ENCODE results near the gene PSMC4. TPM values are rescaled to one million over a fixed set of nuclear protein-coding genes. Genes with fewer than 3 reads are reported as not detected.
"Not testable (repeated sequence)": the region's sequence is repeated elsewhere in the genome, so short reads cannot be mapped to it uniquely, and the experiment has no call there.

PSMC4 gene
- polyA plus RNA-seq, 3 donors: 97.1 to 108 (median 103) TPM

DNA sequence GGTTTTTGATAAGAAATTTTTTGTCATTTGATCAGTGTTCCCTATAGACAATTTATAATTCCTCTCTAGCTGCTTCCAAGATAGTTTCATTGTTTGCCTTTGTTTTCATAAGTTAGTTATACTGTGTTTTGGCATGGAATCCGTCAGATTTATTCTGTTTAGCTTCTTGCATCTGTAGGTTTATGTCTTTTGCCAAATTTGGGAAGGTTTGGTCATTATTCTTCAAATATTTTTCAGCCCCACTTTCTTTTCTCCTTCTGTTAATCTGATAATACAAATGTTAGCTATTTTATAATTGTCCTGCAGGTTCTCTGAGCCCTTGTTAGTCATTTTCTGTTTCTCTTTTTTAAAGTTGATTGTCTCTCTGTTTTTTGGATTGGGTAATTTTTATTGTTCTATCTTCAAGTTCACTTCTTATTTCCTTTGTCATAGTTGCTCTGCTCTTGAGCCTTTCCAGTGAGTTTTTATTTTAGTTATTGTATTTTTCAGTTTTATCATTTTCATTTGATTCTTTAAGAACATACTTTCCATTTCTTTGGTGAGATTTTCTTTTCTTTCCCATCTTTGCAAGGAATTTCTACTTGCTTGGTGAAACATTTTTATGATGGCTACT is 30.6 kb upstream of the PSMC4 start:
- no peak for DNase-seq

DNA sequence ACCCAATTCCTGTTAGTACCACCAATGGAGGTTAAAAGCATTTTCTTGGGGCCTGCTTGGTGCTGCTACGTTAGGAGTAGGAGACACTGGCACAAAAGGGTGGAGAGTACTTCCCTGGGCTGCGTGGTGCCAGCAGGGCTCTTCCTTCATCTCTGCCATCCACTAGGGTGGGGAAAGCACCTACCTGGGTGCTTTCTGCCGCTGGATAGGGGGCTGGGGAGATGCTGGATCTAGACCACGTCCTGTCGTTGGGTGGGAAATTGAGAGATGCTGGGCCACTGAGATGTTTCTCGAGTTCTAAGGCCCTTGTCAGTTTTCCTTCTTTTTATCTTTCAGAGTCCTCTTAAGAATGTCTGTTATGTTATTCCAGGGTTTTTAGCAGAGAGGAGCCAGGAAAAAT is 29.8 kb upstream of the PSMC4 start:
- DNase-seq: no peak

DNA sequence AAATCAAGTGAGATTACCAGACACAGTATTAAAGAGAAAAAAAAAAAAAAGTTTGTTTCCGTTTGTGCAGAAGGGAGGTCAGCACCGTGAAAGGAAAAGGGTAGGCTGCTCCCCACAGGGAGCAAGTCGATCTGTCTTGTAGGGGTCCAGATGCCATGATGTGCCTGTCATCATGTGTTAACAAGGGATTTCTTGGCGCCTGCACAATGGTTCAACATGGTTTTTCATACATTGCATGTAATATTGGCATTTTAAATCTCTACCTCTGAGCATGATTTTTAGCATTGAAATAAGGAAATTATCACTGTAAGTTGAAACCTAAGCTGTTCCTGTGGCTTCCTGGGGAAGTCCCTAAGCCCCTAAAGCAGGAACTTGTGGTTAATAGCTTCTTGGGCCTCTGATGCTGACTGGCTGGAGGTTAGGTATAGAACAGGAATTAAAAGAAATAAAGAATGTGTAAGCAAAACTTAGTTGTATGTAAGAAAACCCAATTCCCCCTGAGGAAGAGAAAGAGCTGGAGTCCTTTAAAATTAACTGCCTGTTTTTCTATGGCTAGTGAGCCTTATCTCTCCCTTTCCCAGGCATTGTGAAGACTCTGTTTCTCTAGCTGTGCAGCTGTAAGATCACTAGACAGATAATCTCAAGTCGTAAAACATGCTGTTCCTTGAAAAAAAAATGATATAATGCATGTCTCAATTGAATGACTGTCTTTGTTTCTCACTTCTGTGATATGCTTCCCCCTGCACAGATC is 29.2 kb upstream of the PSMC4 start:
- no peak for DNase-seq

DNA sequence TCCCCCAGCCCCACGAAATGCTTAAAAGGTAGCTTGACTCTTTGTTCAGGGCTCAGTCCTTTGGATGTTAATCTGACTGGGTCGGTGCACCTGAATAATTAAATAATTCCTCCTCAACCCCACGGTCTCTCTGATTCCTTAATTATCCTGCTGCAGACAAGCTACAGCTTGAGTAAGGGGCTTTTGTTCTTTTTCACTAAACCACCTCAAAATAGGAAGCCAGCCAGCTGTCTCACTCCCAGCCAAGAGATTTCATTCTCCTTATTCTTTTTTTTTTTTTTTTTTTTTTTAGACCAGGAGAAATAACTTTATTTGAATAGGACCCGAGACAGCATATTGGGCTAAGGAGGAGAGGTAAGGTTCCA is 28.6 kb upstream of the PSMC4 start:
- no peak for DNase-seq

DNA sequence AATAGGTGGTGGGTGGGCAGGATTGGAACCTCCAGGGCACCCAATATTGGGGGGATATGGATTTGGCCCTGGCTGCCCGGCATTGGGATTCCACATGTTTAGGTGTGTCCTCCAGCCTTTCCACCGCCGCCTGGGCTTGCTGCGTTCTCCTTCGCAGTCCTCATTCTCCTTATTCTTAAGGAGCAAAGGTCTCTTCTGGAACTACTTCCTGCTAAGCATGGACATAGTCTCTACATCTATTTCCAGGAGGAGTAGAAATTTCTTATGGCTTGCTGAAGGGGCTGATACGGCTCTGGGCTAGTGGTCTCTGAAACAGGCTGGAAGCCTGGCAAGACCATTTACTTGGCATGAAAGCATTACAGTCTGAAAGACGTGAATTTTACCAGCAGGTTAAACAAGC is 27.4 kb upstream of the PSMC4 start:
- DNase-seq: no peak

DNA sequence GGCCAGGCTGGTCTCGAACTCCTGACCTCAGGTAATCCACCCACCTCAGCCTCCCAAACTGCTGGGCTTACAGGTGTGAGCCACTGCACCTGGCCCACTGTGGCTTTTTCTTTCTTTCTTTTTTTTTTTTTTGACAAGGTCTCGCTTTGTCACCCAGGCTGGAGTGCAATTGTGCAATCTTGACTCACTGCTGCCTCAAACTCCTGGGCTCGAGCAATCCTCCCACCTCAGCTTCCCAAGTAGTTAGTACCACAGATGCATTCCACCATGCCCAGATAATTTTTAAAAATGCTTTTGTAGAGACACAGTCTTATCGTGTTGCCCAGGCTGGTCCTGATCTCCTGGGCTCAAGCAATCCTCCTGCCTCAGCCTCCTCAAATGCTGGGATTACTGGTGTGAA is 24.4 kb upstream of the PSMC4 start:
- DNase-seq: no peak

DNA sequence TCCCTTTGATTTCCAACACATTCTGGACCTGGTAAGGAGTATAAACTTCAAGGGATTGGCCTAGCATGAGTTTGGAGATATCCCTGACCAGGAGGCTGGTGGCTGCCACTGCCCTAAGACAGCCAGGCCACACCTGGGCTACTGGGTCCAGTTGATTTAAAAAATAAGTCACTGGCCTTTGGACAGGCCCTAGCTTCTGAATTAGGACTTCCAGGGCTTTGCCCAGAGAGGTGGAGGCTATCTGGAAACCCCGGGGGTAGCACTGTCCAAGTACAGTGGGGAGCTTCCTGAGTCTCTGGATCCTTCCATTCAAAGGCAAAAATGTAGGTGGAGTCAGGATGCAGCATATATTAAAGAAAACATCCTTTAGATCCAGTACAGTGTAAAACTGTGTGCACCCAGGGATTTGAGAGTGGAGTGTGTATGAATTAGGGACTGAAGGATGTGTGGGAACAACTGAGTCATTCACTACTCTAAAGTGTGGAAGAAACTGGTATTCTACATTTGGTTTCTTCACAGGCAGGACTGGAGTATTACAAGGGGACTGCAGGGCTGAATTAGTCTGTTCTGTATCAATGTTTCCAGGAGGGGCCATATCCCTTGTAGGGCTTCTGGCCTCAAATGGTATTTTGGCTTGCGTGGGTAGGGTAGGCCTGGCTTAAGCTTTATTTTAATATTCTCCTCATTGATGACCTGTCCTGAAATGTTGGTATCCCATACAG is 21.8 kb upstream of the PSMC4 start:
- no peak for DNase-seq

DNA sequence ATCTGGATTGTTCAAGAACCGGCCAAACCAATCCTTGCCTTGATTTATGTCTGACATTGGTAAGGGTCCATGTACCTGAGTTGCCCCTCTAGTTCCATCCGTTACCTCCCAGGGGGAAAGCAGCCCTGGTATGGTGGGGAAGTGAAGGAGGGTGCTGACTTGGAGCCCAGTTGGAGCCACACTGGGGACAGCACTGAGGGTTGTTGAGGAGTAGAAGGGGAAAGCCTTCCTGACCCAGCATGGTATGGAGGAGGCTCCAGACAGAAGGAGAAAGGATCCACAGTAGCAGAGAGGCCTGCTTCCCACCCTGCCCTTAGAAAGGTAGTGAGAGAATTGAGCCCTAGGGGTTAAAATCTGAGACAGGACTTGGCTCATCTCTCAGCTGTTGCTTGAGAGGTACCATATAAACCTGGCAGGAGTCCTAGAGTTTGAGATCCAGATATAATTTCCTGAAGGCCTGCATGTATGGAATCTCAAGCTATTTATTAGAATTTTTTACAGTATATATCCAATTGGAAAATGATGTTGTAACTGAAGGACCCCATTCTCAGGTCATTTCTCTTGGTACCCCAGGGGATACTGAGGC is 19.8 kb upstream of the PSMC4 start:
- DNase-seq: no peak

DNA sequence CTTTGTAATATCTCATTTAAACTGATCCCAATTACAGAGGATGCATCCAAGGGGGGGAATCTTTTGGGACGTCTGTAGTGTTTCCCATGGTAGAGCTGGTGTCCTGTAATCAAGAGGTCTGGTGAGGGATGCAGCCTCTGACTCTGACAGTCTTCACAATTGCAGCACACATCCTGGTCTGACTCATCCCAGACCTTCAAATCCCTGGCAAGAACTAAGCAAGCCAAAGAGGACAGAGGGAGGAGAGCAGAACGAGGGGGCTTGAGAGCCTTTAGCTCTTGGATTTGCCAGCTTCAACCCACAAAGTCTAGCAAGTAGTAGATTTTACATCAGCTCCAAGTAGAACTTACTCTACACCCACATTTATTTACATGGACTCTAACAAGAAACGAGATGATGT is 19.3 kb upstream of the PSMC4 start:
- DNase-seq: no peak

DNA sequence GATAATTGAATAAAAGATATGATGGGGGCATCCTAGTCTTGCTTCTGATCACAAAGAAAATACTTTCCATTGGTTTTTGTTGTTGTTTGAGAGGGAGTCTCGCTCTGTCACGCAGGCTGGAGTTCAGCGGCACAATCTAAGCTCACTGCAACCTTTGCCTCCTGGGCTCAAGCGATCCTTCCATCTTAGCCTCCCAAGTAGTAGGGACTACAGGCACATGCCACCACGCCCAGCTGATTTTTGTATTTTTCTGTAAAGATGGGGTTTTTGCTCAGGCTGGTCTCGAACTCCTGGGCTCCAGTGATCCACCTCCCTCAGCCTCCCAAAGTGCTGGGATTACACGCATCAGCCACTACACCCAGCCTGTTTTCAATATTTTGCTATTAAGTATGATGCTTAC is 17.1 kb upstream of the PSMC4 start:
- no peak for DNase-seq

DNA sequence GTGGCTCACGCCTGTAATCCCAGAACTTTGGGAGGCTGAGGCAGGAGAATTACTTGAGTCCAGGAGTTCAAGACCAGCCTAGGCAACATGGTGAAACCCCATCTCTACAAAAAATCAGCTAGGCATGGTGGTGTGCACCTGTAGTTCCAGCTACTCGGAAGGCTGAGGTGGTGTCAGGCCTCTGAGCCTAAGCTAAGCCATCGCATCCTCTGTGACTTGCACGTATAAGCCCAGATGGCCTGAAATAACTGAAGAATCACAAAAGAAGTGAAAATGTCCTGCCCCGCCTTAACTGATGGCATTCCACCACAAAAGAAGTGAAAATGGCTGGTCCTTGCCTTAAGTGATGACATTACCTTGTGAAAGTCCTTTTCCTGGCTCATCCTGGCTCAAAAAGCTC is 13.1 kb upstream of the PSMC4 start:
- DNase-seq: not testable (repeated sequence)

DNA sequence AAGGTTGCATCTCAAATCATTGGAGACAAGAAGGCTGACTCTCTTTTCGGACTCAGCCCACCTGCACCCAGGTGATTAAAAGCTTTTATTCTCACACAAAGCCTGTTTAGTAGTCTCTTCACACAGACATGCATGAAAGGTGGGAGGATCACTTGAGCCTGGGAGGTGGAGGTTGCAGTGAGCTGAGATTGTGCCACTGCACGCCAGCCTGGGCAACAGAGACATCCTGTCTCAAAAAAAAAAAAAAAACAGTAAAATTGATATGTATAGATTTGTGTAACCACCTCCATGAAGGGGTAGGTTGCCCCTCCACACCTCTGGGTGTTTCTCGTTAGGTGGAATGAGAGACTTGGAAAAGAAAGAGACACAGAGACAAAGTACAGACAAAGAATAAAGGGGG is 12.0 kb upstream of the PSMC4 start:
- not testable (repeated sequence) for DNase-seq

DNA sequence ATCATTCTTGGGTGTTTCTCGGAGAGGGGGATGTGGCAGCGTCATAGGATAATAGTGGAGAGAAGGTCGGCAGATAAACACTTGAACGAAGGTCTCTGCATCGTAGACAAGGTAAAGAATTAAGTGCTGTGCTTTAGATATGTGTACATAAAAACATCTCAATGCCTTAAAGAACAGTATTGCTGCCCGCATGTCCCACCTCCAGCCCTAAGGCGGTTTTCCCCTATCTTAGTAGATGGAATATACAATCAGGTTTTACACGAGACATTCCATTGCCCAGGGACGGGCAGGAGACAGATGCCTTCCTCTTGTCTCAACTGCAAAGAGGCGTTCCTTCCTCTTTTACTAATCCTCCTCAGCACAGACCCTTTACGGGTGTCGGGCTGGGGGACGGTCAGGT is 11.6 kb upstream of the PSMC4 start:
- not testable (repeated sequence) for DNase-seq

DNA sequence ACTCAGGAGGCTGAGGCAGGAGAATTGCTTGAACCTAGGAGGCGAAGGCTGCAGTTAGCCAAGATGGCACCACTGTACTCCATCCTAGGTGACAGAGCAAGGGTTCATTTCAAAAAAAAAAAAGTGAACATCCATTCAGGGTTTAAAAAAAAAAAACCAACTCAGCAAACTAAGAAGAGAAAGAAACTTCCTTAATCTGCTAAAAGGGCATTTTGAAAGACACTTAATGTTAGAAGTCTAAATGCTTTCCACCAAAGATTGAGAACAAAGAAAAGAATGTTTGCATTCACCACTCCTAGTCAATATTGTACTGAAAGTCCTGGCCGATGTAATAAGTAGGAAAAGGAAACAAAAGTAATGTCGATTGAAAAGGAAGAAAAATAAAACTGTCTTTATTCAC is 7.1 kb upstream of the PSMC4 start:
- no peak for DNase-seq

DNA sequence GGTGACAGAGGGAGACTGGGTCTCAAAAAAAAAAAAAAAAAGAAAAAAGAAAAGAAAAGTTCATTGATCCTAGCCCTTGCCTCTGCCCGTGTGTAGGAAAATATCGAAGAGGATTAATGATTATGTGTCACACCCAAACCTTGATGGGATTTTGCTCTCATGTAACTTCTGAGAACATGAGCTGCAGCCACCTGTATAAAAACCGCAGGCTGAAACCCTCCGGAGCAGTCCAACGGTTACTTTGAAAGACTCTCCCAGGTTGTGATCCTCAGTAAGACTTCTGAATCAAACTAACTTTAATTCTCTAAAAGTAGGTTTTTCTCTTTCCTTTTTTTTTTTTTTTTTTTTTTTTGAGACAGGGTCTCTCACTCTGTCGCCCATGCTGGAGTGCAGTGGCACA is 4.3 kb upstream of the PSMC4 start:
- no peak for DNase-seq

DNA sequence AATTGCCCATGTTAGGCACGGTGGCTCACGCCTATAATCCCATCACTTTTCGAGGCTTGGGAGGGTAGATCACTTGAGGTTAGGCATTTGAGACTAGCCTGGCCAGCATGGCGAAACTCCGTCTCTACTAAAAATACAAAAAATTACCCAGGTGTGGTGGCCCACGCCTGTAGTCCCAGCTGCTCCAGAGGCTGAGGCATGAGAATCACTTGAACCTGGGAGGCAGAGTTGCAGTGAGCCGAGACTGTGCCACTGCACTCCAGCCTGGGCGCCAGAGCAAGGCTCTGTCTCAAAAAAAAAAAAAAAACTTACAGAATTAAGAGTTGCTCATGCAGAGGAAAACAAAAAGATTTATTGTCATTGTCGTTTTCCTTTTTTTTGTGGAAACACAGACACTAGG is 3.4 kb upstream of the PSMC4 start:
- no peak for DNase-seq

DNA sequence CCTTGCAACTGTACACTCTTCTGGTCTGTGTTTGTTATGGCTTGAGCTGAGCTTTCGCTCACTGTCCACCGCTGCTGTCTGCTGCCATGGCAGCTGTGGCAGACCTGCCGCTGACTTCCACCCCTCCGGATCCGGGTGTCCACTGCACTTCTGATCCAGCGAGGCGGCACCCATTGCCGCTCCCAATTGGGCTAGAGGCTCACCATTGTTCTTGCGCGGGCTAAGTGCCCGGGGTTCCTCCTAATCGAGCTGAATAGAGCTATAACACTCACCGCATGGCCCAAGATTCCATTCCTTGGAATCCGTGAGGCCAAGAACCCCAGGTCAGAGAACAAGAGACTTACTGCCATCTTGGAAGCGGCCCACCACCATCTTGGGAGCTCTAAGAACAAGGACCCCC is 2.2 kb upstream of the PSMC4 start:
- DNase-seq: no peak

DNA sequence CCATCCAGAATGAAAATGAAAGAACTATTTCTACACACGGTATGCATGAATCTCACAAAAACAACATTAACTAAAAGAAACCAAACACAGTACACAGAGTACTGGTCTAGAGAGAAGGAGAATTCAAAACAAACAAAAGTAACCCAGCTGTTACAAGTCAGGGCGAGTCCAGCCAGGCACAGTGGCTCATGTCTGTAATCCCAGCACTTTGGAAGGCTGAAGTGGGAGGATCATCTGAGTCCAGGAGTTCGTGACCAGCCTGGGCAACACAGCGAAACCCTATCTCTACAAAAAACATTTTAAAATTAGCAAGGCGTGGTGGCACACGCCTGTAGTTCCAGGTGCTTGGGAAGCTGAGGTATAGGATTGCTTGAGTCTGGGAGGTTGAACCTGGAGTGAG is 1.7 kb upstream of the PSMC4 start:
- no peak for DNase-seq

DNA sequence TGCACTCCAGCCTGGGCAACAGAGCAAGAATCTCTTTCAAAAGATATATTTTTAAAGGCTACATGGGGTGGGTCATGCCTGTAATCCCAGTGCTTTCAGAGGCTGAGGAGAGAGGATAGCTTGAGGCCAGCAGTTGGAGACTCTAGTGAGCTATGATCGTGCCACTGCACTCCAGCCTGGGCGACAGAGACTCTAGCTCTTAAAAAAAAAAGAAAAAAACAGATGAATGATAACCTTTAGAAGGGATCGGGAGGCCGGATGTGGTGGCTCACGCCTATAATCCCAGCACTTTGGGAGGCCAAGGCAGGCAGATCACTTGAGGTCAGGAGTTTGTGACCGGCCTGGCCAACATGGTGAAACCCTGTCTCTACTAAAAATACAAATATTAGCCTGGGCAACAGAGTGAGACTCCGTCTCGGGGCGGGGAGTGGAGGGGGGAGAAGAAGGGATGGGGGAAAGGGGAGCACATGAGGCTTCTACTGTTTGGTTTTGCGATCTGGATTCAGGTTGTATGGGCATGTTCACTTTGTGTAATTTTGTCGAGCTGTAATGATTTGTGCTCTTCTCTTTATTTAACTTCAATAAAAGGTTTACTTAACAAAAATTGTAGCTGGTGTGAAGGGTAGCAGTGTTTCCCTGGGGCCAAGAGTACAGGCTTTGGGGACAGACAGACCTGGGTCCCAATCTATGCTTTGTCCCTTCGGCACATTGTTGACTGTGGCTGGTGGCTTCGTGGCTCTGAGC is 1.1 kb upstream of the PSMC4 start:
- DNase-seq: no peak

DNA sequence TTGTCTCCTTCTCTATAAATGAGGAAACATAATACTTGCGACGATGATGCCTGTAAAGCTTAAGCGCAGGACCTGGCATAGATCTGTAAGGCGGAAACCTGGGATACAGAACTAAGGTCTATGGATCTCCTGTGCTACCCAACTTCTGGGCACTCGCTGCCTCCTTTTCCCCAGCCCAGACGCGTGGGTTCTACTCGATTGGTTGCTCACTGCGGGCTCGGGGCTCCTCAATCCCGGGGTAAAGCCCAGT is 615 bp upstream of the PSMC4 start:
- DNase-seq: no peak

DNA sequence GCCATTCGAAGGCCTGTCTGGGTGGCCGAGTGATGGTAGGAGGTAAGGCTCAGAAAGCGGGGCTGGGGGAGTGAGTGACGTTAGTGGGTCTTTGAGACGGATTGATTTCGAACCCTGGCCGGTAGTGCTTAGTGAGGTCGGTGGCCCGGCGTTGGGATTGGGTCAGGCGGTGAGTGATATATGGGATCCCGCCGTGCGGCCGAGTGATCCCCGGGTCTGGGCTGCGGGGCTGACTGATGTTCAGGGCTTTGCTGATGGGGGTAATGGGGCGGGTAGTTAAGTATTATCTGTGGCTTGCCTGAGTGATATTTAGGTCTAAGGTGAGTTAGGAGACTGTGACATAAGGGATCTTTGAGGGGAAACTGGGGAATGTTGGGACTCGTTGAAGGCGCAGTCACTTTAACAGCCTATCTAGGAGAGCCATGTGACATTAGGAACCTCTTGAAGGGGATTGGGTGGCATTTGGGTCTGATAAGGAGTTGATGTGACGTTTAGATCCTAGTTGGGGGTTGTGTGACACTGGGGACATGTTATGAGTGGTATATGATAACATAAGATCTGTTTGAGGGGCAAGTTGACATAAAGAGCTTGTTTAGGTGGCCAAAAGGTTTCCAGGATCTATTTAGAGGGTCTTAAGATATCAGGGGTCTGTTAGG is 543 bp downstream of the PSMC4 start:
- DNase-seq: no peak
